GM10266 (cell line): ENCODE data around the gene CHMP1A.
A peak's percentile ranks its signal among the peaks of the same experiment; 100 is the strongest.
"Not testable (repeated sequence)": the region's sequence is repeated elsewhere in the genome, so short reads cannot be mapped to it uniquely, and the experiment has no call there.

Source experiments
- DNase-seq: peaks from one replicate; pipeline ENCODE4 v3.0.0; 2012; ENCODE audit errors: extremely low spot score
- CTCF ChIP-seq: IDR thresholded peaks from 2 replicates; pipeline ENCODE4 v1.5.1; 2012; ENCODE audit warnings: mild to moderate bottlenecking, low read depth; ENCODE audit not compliant: control insufficient read depth, insufficient read depth; ENCODE audit errors: missing control alignments

Gene CHMP1A

GRCh38 chr16:89693931-89694783 lies 36.6 kb upstream of the CHMP1A start:
- peak; percentile 20 for DNase-seq
- TF ChIP-seq CTCF = no peak

GRCh38 chr16:89693289-89693731 lies 35.8 kb upstream of the CHMP1A start:
- no peak for DNase-seq
- no peak for TF ChIP-seq CTCF

- TF ChIP-seq CTCF = no peak
These were observed 34.6 kb upstream of the CHMP1A start for GRCh38 chr16:89691986-89692569.

GRCh38 chr16:89691231-89691985 lies 33.9 kb upstream of the CHMP1A start:
- no peak for DNase-seq
- no peak for TF ChIP-seq CTCF

More at GRCh38 chr16:89691986-89692569, 34.6 kb upstream of the CHMP1A start:
- DNase-seq = no peak

GRCh38 chr16:89690392-89690901 lies 32.9 kb upstream of the CHMP1A start:
- TF ChIP-seq CTCF = no peak
- peak; percentile 5 for DNase-seq

- DNase-seq = not testable (repeated sequence)
These were observed 32.1 kb upstream of the CHMP1A start for GRCh38 chr16:89689621-89690020.

GRCh38 chr16:89689142-89689541 lies 31.6 kb upstream of the CHMP1A start:
- TF ChIP-seq CTCF = no peak
- DNase-seq = no peak
